ENCODE data around the gene PHF2.

Gene PHF2

GRCh38 chr9:93574091-93574899 lies 2.1 kb upstream of the PHF2 start:
- no peak overlapping the region for H3K27ac ChIP-seq
- TF ChIP-seq, protein P1, sequence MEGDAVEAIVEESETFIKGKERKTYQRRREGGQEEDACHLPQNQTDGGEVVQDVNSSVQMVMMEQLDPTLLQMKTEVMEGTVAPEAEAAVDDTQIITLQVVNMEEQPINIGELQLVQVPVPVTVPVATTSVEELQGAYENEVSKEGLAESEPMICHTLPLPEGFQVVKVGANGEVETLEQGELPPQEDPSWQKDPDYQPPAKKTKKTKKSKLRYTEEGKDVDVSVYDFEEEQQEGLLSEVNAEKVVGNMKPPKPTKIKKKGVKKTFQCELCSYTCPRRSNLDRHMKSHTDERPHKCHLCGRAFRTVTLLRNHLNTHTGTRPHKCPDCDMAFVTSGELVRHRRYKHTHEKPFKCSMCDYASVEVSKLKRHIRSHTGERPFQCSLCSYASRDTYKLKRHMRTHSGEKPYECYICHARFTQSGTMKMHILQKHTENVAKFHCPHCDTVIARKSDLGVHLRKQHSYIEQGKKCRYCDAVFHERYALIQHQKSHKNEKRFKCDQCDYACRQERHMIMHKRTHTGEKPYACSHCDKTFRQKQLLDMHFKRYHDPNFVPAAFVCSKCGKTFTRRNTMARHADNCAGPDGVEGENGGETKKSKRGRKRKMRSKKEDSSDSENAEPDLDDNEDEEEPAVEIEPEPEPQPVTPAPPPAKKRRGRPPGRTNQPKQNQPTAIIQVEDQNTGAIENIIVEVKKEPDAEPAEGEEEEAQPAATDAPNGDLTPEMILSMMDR (IDR thresholded peaks at IDR 0.05), result no peak
- TF ChIP-seq ZFX (IDR thresholded peaks at IDR 0.05; ENCODE audit: borderline replicate concordance), result no peak

DNA sequence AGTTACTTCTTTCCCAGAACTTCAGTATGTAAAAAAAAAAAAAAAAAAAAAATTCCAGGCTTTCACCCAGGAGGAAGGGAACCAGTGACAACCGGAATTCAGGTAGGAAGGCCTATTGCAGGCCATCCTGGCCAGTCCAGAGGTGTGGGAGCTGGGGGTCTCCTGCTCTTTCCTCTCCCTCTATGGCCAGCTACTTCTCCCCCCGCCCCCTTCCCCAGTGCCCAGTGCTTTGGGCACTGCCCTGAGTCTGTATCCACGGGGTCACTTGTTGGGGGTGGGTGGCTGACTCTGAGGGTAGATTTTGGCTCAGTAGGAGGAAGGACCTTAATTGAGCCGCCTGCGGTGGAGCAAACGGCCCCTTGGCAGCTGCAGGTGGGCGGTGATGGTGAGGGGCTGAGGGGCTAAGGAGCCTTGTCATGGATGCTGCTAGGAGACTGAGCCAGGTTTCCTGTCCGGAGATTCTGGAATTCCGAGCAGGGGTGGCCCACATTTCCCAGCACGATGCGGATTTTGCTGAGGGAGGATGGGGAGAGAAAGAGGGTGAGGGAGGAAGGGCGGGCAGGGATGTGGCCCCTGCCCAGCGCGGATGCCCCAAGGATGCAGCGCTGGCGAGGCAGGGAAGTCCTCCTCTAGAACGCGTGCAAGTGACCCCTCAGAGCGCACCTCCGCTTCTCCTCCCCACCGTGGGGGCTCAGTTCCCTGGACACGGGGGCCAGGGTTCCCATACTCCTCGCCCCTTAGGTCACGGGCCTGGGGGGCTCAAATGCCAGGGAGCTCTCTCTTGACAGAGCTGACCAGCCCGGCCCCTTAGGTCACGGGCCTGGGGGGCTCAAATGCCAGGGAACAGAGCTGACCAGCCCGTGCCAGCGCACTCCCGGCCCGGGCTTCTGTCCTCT lies 1.2 kb upstream of the PHF2 start:
- no peak for TF ChIP-seq ZFX (IDR thresholded peaks at IDR 0.05; ENCODE audit: borderline replicate concordance)
- TF ChIP-seq, protein P1 (IDR thresholded peaks at IDR 0.05), result no peak
- peak overlapping the region; percentile 74; the same call in 1 of the 2 replicates for H3K27ac ChIP-seq

- TF ChIP-seq ZFX (IDR thresholded peaks at IDR 0.05; ENCODE audit: borderline replicate concordance), result no peak
- TF ChIP-seq, protein P1 (IDR thresholded peaks at IDR 0.05), result no peak
- H3K27ac ChIP-seq, result peak overlapping the region; percentile 74
Measured at GRCh38 chr9:93575796-93576257, 557 bp upstream of the PHF2 start.

DNA sequence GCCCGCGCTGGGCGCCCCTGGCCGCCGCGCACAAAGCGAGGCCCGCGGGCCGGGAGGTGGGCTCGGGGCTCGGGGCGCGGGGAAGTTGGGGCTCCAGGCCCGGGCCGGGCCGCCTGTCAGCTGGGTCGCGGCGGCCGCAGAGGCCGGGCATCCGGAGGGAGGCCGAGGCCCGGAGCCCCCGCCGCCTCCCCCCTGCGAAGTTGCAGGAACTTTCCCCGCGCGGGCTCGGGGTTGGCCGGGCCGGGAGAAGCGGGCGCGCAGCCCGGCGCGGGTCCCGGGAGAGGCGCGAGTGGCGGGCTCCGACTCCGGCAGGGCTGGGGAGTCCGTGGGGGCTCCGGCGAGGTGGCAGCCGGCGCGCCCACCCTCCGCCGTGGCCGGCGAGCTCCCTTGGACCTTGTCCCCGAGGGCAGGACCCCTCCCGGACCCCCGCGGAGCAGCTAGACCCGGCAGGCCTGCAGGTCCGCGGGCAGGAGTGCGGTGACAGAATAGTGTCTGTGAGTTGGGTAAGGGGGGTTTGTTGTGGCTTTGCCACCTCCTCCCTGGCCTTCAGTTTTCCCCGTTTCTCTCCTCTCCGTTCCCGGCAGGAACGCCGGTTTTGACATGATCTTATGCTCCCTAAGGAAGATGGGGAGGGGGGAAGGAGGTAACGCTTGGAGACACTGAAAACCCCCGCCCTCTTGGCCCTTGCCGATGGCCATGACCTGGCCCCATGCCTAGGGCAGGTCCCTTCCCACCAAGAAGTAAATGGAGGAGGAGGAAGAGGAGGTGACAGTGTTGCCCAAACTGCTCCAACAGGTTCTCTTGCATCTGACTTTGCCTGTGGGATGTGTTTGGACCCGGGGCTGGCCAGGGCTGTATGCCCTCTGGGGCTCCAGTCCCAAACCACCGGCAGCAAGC lies 942 bp downstream of the PHF2 start:
- TF ChIP-seq, protein P1 (IDR thresholded peaks at IDR 0.05), result no peak
- no peak for TF ChIP-seq ZFX (IDR thresholded peaks at IDR 0.05; ENCODE audit: borderline replicate concordance)
- H3K27ac ChIP-seq, result peak overlapping the region; percentile 74

DNA sequence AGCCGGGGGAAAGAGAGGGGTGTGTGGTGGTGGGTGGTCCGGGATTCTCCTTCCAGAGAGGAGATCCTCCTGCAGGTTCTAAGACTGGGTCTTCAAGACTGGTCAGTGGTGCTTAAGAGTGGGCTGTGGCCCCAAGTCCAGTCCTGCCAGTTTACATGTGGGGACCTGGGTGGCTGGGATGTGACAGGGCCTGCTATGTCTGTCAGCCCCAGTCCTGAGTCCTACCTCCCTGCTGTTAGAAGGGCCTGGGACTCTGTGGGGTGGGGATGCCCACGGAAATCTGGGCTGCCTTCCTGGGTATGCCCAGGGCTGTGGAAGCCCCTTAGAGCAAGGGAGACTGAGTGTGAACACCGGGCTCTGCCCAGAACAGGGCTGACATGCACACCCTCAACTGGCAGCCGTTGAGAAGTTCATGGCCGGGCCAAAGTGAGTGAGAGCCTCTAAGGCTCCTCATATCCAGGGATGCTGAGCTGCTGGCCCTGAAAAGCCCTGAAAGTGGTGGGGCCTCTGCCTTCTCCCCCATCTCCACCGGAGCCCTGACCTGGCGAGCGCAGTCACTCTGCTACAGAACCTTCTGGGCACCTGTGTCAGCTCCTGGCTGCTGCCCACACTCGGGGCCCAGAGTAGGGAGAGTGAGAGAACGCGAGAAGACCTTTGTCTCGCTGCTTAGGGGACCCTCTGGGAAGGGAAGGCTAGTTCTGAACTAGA lies 1.7 kb downstream of the PHF2 start:
- H3K27ac ChIP-seq, result peak overlapping the region; percentile 74
- no peak for TF ChIP-seq ZFX (IDR thresholded peaks at IDR 0.05; ENCODE audit: borderline replicate concordance)
- TF ChIP-seq, protein P1 (IDR thresholded peaks at IDR 0.05), result no peak

DNA sequence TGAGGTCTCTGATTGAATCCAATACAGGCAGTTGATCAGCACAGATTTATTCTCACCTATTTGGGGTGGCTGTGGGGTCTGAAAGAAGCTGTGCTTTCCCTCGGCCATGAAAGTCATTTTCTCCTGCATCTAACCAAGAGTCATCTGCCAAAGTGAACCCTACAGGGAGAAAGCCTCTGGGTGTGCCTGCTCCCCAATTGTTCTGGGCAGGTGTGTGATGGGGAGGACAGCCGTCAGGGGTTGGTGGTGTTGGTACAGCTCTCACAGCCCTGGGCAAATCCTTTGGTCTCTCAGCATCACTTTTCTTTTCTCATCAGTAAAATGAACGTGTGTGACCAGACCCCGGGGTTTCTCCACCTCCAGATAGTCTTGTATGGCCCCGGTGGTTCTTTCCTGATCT lies 2.5 kb downstream of the PHF2 start:
- no peak overlapping the region for H3K27ac ChIP-seq
- TF ChIP-seq, protein P1 (IDR thresholded peaks at IDR 0.05), result no peak
- TF ChIP-seq ZFX (IDR thresholded peaks at IDR 0.05; ENCODE audit: borderline replicate concordance), result no peak
